ENCODE results near the gene ATRX.

The ATRX gene

GRCh38 chrX:77484045-77484444, 302.0 kb downstream of the ATRX start:
- no peak for DNase-seq

GRCh38 chrX:77455437-77455836, 330.6 kb downstream of the ATRX start:
- DNase-seq, result no peak
